ENCODE measurements around the gene PCDH8. TPM values are rescaled to one million over a fixed set of nuclear protein-coding genes. Genes with fewer than 3 reads are reported as not detected.

The PCDH8 gene
- total and polyA plus RNA-seq, 2 of the 4 experiments (the other 2 are of a cell fraction), result not detected

GRCh38 chr13:52879950-52880741 is 31.7 kb upstream of the PCDH8 start:
- H2AK9ac ChIP-seq (replicated peaks; ENCODE audit: low read depth, low read length, poor library complexity), result no peak overlapping the region
- in situ Hi-C loops (cut with MboI; ENCODE audit: low sequenced_read_pairs), result no loop called here
- H3K79me1 ChIP-seq (ENCODE audit: low read depth in 1 of 2, low read length in 2 of 2), result no peaks in the 10 kb centered on the region
- no peak overlapping the region for H3K23ac ChIP-seq (ENCODE audit: low read depth, low read length)
- no peak overlapping the region for H2AK5ac ChIP-seq (ENCODE audit: low read depth, low read length)
- ATAC-seq (ENCODE audit: low read depth), result no peak
- no CpG with 5 or more reads among the region's 6 CpGs for WGBS, 2 experiments (ENCODE audit: extremely low coverage in 2 of 2, insufficient read length in 1 of 2)
- no TSS peak for BruUV-seq (replicated peaks)
- no peaks in the 10 kb centered on the region for H3K27me3 ChIP-seq (ENCODE audit: control insufficient read depth, insufficient read depth, low read length)
- ChIA-PET POLR2A (ENCODE audit: unreplicated experiment) (no interaction called here), CTCF (no interaction called here)
- no peak overlapping the region for H4K5ac ChIP-seq (ENCODE audit: low read depth, low read length)
- H2AFZ ChIP-seq (replicated peaks; ENCODE audit: low read length, poor library complexity), result no peak overlapping the region
- no peak overlapping the region for H2BK5ac ChIP-seq (ENCODE audit: low read depth, low read length, poor library complexity, severe bottlenecking)
- no peak overlapping the region for H4K8ac ChIP-seq (ENCODE audit: low read depth in 2 of 2, low read length in 2 of 2)
- H2BK120ac ChIP-seq (ENCODE audit: low read depth, low read length), result no peak overlapping the region
- H3K14ac ChIP-seq (replicated peaks; ENCODE audit: low read depth, low read length), result no peak overlapping the region
- H4K91ac ChIP-seq (ENCODE audit: insufficient read depth, low read depth, low read length), result no peak overlapping the region
- no peak overlapping the region for H3K9ac ChIP-seq (ENCODE audit: low read depth, low read length)
- H3K18ac ChIP-seq (ENCODE audit: low read depth, low read length), result no peak overlapping the region
- DNase-seq, result no peak
- H3K9me1 ChIP-seq (ENCODE audit: insufficient read depth, low read length), result no peaks in the 10 kb centered on the region
- H3K56ac ChIP-seq (ENCODE audit: extremely low read depth, insufficient read depth, low read length), result no peak overlapping the region
- no peak overlapping the region for H2BK20ac ChIP-seq (ENCODE audit: low read depth, low read length)
- intact Hi-C loops (cut with micrococcal nuclease), result no loop called here
- H3K27ac ChIP-seq (ENCODE audit: insufficient read depth, low read length), result no peak overlapping the region
- 0 out of 2 replicates have a peak, but pooled peaks cover 2% of the 10 kb centered on the region for H3K9me3 ChIP-seq (ENCODE audit: control insufficient read depth, insufficient read depth, low read length)
- no peak overlapping the region for H2BK15ac ChIP-seq (ENCODE audit: low read depth, low read length)
- TF ChIP-seq SMC3 (IDR thresholded peaks at IDR 0.05; ENCODE audit: low read depth, low read length) (no peak), MXI1 (IDR thresholded peaks at IDR 0.05; ENCODE audit: borderline replicate concordance, low read depth, low read length) (no peak), BHLHE40 (IDR thresholded peaks at IDR 0.05; ENCODE audit: low read depth, low read length) (no peak), RCOR1 (IDR thresholded peaks at IDR 0.05; ENCODE audit: insufficient replicate concordance, low read length) (no peak), USF2 (IDR thresholded peaks at IDR 0.05; ENCODE audit: low read depth, low read length) (no peak), RFX5 (IDR thresholded peaks at IDR 0.05; ENCODE audit: low read depth, low read length) (no peak), FOS (IDR thresholded peaks at IDR 0.05; ENCODE audit: low read depth, low read length) (no peak), CEBPB (IDR thresholded peaks at IDR 0.05; ENCODE audit: low read depth, low read length) (no peak), POLR2A (IDR thresholded peaks at IDR 0.05; ENCODE audit: low read depth, low read length) (no peak)
- TF ChIP-seq, protein P1, sequence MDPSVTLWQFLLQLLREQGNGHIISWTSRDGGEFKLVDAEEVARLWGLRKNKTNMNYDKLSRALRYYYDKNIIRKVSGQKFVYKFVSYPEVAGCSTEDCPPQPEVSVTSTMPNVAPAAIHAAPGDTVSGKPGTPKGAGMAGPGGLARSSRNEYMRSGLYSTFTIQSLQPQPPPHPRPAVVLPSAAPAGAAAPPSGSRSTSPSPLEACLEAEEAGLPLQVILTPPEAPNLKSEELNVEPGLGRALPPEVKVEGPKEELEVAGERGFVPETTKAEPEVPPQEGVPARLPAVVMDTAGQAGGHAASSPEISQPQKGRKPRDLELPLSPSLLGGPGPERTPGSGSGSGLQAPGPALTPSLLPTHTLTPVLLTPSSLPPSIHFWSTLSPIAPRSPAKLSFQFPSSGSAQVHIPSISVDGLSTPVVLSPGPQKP (IDR thresholded peaks at IDR 0.05; ENCODE audit: borderline replicate concordance, low read depth, low read length), result no peak
- no peak overlapping the region for H3K4me3 ChIP-seq (ENCODE audit: insufficient read depth, low read depth, low read length)
- no peak overlapping the region for H3K4me2 ChIP-seq (ENCODE audit: low read depth, low read length)
- no peak overlapping the region for H3K4ac ChIP-seq (ENCODE audit: low read depth, low read length)
- no peaks in the 10 kb centered on the region for H4K20me1 ChIP-seq (ENCODE audit: insufficient read depth, low read length)
- H3K36me3 ChIP-seq (ENCODE audit: control insufficient read depth, insufficient read depth, low read length), result no peaks in the 10 kb centered on the region
- H3K4me1 ChIP-seq (ENCODE audit: control insufficient read depth, insufficient read depth, low read length), result no peaks in the 10 kb centered on the region
- dilution Hi-C loops (cut with HindIII; ENCODE audit: low sequenced_read_pairs, unreplicated experiment), result no loop called here
